ENCODE data around the gene SARS2.

The SARS2 gene

GRCh38 chr19:38879400-38879751, 51.2 kb downstream of the SARS2 start:
- TF ChIP-seq, protein P1, sequence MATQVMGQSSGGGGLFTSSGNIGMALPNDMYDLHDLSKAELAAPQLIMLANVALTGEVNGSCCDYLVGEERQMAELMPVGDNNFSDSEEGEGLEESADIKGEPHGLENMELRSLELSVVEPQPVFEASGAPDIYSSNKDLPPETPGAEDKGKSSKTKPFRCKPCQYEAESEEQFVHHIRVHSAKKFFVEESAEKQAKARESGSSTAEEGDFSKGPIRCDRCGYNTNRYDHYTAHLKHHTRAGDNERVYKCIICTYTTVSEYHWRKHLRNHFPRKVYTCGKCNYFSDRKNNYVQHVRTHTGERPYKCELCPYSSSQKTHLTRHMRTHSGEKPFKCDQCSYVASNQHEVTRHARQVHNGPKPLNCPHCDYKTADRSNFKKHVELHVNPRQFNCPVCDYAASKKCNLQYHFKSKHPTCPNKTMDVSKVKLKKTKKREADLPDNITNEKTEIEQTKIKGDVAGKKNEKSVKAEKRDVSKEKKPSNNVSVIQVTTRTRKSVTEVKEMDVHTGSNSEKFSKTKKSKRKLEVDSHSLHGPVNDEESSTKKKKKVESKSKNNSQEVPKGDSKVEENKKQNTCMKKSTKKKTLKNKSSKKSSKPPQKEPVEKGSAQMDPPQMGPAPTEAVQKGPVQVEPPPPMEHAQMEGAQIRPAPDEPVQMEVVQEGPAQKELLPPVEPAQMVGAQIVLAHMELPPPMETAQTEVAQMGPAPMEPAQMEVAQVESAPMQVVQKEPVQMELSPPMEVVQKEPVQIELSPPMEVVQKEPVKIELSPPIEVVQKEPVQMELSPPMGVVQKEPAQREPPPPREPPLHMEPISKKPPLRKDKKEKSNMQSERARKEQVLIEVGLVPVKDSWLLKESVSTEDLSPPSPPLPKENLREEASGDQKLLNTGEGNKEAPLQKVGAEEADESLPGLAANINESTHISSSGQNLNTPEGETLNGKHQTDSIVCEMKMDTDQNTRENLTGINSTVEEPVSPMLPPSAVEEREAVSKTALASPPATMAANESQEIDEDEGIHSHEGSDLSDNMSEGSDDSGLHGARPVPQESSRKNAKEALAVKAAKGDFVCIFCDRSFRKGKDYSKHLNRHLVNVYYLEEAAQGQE (IDR thresholded peaks at IDR 0.05; ENCODE audit: insufficient read depth in 1 of 2, low read depth in 2 of 2, low read length in 2 of 2) = no peak
- TF ChIP-seq POLR2AphosphoS5 (IDR thresholded peaks at IDR 0.05; ENCODE audit: low read depth, low read length) (no peak), FOXP2 (optimal IDR thresholded peaks at IDR 0.05; ENCODE audit: borderline replicate concordance, extremely low read depth, extremely low read length, insufficient read depth) (no peak)

DNA sequence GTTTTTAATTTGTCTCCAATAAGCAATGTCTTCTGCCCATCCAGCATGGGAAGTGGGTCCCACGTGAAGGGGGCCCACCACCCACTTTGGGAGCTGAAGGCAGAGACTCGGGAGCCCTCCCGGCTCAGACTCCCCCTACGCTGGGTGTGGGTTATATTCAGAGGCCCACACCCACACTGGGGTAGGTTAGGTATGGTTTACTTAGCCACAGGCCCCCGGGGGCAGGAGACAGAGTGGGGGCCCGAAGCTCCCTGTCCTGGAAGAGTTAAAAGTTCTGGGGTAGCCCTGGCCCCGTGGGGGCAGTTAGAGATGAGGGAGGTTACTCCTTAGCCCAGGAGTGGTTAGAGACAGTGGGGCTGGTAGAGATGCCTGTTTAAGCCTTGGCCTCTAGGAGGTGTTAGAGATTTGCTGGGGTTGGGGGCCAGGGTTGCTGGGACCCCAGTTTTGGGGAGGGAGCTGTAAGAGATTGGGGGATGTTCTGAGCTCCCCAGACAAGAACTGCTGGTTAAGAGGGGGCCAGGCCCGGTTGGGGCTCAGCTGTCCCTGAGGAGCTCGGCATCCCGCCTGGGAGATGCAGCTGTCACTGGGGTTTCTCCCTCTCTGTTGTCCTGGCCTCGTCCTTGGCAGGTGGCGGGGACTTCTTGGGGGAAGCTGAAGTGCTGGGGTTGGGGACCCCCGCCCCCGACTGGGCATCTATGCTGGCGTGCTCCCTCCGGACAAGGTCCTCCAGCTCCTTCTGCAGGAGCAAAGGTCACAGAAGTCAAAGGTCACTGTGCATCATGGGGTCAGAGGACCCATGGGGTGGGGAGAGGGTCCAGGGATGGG, 51.8 kb downstream of the SARS2 start:
- TF ChIP-seq SIN3A (IDR thresholded peaks at IDR 0.05; ENCODE audit: borderline replicate concordance, insufficient read depth, low read length) (no peak), POLR2AphosphoS5 (IDR thresholded peaks at IDR 0.05; ENCODE audit: low read depth, low read length) (no peak), FOXP2 (optimal IDR thresholded peaks at IDR 0.05; ENCODE audit: borderline replicate concordance, extremely low read depth, extremely low read length, insufficient read depth) (no peak), TAF1 (IDR thresholded peaks at IDR 0.05; ENCODE audit: borderline replicate concordance, insufficient read depth, low read length) (no peak)
- TF ChIP-seq, protein P1 (IDR thresholded peaks at IDR 0.05; ENCODE audit: insufficient read depth in 1 of 2, low read depth in 2 of 2, low read length in 2 of 2) = no peak

DNA sequence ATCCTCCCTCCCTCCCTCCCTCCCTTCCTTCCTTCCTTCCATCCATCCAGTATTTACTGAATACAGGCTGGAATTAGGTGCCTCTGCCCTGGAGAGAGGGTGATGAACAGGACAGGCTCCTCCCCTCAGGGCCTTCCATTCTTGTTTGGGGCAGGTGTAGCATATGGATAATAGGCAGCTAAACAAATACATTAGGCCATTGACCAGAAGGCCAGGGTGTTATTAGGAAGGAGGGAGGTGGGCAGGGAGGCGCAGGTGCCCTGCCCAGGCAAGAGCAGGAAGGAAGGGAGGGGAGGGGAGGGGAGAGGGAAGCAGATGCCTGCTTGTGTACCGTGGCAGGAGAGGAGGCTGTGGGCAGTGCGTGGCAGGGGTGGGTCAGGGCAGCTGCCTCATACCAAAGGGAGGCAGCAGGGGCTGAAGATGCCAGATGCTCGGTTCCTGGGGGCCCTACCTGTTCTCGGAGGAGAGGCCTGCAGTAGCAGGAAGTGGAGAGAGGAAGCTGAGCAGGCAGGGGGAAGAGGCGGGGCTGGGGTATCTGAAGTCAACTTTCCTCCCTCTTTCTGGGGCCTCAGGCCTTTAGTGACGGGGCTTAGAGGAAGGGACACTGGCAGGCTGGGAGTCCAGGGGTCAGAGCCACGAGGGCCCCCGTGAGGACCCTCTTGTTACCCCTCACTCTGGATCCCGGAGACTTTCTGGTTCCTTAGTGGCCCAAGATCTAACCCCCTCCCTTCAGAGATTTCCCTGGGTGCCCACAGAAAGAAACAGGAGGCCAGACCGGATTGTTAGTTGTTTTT, 52.6 kb downstream of the SARS2 start, which contains the start of gene RINL:
Gene RINL (minus strand): TSS at position 495 of the 794 bp plus-strand sequence. CDS start 1,533 bp downstream, outside the sequence.
- TF ChIP-seq FOXP2 (optimal IDR thresholded peaks at IDR 0.05; ENCODE audit: borderline replicate concordance, extremely low read depth, extremely low read length, insufficient read depth) (peak; percentile 13), SIN3A (IDR thresholded peaks at IDR 0.05; ENCODE audit: borderline replicate concordance, insufficient read depth, low read length) (no peak), POLR2AphosphoS5 (IDR thresholded peaks at IDR 0.05; ENCODE audit: low read depth, low read length) (peak; percentile 70), TAF1 (IDR thresholded peaks at IDR 0.05; ENCODE audit: borderline replicate concordance, insufficient read depth, low read length) (no peak)
- TF ChIP-seq, protein P1 (IDR thresholded peaks at IDR 0.05; ENCODE audit: insufficient read depth in 1 of 2, low read depth in 2 of 2, low read length in 2 of 2) = no peak

GRCh38 chr19:38875656-38876395, 54.7 kb downstream of the SARS2 start:
- TF ChIP-seq SIN3A (IDR thresholded peaks at IDR 0.05; ENCODE audit: borderline replicate concordance, insufficient read depth, low read length) = no peak
- no peak for TF ChIP-seq POLR2AphosphoS5 (IDR thresholded peaks at IDR 0.05; ENCODE audit: low read depth, low read length)
- TF ChIP-seq TAF1 (IDR thresholded peaks at IDR 0.05; ENCODE audit: borderline replicate concordance, insufficient read depth, low read length) = no peak
- TF ChIP-seq, protein P1 (IDR thresholded peaks at IDR 0.05; ENCODE audit: insufficient read depth in 1 of 2, low read depth in 2 of 2, low read length in 2 of 2) = no peak
- no peak for TF ChIP-seq FOXP2 (optimal IDR thresholded peaks at IDR 0.05; ENCODE audit: borderline replicate concordance, extremely low read depth, extremely low read length, insufficient read depth)

All from PFSK-1 (cell line).